Pancreas (tissue), 10 donors: Measurements from ENCODE around the gene BANP. TPM values are rescaled to one million over a fixed set of nuclear protein-coding genes. Genes with fewer than 3 reads are reported as not detected.

Experiments
- ATAC-seq, 4 donors: fragments of 200-7000 bp; cut with Tn5 transposase; one replicate each; pipeline versions ENCODE4 v1.8.0 to v1.9.1; 2020; ENCODE audit warnings: mild to moderate bottlenecking in 4 of 4, moderate library complexity in 4 of 4
- DNase-seq, 6 donors: peaks; one replicate each; pipeline ENCODE4 v3.0.0-alpha.2; 2020
- FAIRE-seq: peaks from 2 replicates; lab custom pipeline; 2012; peaks lifted over from hg19 to GRCh38; lab: Jason Lieb, UNC
- H3K27ac ChIP-seq, 4 donors: fragments of 200-600 bp; sonication (generic); 1 replicate in 3 of 4; 2 replicates in 1 of 4; pipeline versions ENCODE4 v1.5.0 to v1.8.0; 2020
- H3K27me3 ChIP-seq, 4 donors: fragments of 200-600 bp; one replicate each; pipeline ENCODE4 v1.8.0; 2021
- H3K36me3 ChIP-seq, 3 donors: fragments of 200-600 bp; sonication (generic) in 1 of 3; one replicate each; pipeline versions ENCODE4 v1.5.0 to v1.8.0; 2020 to 2021
- H3K4me1 ChIP-seq, 3 donors: fragments of 200-600 bp; one replicate each; pipeline ENCODE4 v1.8.0; 2021
- H3K4me3 ChIP-seq, 4 donors: fragments of 200-600 bp; sonication (generic) in 2 of 4; one replicate each; pipeline versions ENCODE4 v1.5.0 to v1.8.0; 2020 to 2021
- H3K9me3 ChIP-seq, 4 donors: fragments of 200-600 bp; one replicate each; pipeline ENCODE4 v1.8.0; 2021
- WGBS, 2 donors: extraction: QIAGEN DNeasy Blood & Tissue Kit; methylation state at CpG; one replicate each; pipeline ENCODE4 v1.1.7; 2013; 5-methylcytosine and 5-hydroxymethylcytosine counted together
- intact Hi-C, 3 donors: fragments of 100-400 bp; cut with DNase I; formaldehyde crosslinking; loops; one replicate each; pipeline versions ENCODE4 v1.11.1 to v1.14.2; 2022
- polyA plus RNA-seq, 2 donors: library from polyadenylated mRNA; stranded (reverse); fragments of 200-250 nt; gene quantifications; one replicate each; pipeline ENCODE4 v1.2.3, GENCODE V29; 2013
- total RNA-seq, 6 donors: library from RNA; stranded (reverse); fragmentation: NEBNext Ultra II Directional in 4 of 6; extraction: Animal tissue kit (Norgen Biotek cat#: 25700) in 4 of 6; gene quantifications; one replicate each; pipeline versions ENCODE4 v1.2.1 to v1.2.4, GENCODE V29; 2021 to 2023
- TF ChIP-seq, protein P1 (sequence below), 4 donors: fragments of 200-600 bp; sonication (generic) in 3 of 4; IDR thresholded peaks; one replicate each; pipeline versions ENCODE4 v1.5.0 to v1.8.0; 2021; ENCODE audit warnings: antibody characterized with exemption in 4 of 4
- donor health status: healthy with polysubstance abuse.
- donor health status: DM: no; HTN: no; CAD: no; lungs with moderate emphysema.
- donor health status: DM: no; HTN: no; CAD: no.
- donor health status: control.
- donor health status: control.
- donor health status: Bipolar disorder and iron deficiency.
- donor health status: DM: yes; HTN: yes; CAD: no.
- donor health status: DM: no; HTN: no; CAD: no.
- donor health status: DM: no; HTN: no; CAD: no.
- donor health status: DM: yes; HTN: yes; CAD: no.

The BANP gene
- total and polyA plus RNA-seq, 8 donors = 6.1 to 17.8 (median 13.4) TPM

DNA sequence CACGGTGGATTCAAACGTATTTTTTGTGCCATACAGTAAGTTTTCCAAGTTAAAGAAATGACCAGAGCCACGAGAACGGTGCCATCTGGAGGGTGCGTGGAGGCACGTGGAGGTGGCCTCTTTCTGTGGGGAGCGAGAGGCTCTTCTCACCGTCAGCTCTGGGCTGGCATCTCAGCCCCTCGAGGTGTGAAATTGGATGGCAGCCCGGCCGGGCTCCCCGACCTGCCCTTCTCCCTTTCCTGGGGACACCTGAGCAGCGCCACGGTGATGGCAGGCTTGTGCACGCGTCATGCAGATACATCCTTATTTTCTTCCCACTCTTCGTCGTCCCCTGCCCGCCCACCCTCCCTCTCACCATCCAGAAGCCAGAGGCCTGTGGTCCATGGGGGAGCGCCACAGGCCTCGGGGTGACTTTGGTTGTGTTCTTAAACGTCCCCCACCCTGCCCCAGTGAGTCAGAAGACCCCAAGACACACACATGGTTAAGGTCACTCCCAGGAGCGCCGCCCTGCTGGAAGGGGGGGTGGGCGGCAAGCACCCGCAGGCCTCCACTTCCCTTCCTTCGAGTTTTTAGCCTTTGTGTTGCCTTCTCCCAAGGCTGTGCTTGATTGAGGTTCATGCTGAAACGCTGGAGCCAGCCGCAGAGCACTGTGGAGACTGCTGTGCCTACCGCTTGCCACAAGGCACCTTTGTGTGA is 109.4 kb downstream of the BANP start:
- intact Hi-C loops = no loop called here
- Histone ChIP-seq H3K27me3 (no peaks in the 10 kb centered on the region), H3K36me3 (no peaks in the 10 kb centered on the region), H3K9me3 (no peaks in the 10 kb centered on the region), H3K27ac (no peak overlapping the region), H3K4me1 (no peaks in the 10 kb centered on the region), H3K4me3 (no peak overlapping the region)
- TF ChIP-seq, protein P1, sequence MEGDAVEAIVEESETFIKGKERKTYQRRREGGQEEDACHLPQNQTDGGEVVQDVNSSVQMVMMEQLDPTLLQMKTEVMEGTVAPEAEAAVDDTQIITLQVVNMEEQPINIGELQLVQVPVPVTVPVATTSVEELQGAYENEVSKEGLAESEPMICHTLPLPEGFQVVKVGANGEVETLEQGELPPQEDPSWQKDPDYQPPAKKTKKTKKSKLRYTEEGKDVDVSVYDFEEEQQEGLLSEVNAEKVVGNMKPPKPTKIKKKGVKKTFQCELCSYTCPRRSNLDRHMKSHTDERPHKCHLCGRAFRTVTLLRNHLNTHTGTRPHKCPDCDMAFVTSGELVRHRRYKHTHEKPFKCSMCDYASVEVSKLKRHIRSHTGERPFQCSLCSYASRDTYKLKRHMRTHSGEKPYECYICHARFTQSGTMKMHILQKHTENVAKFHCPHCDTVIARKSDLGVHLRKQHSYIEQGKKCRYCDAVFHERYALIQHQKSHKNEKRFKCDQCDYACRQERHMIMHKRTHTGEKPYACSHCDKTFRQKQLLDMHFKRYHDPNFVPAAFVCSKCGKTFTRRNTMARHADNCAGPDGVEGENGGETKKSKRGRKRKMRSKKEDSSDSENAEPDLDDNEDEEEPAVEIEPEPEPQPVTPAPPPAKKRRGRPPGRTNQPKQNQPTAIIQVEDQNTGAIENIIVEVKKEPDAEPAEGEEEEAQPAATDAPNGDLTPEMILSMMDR (IDR thresholded peaks at IDR 0.05) = no peak
- no peak for DNase-seq
- no peak for ATAC-seq
- no peak for FAIRE-seq
- WGBS, 2 donors = 95% methylated on average over 30 of the region's 30 CpGs

DNA sequence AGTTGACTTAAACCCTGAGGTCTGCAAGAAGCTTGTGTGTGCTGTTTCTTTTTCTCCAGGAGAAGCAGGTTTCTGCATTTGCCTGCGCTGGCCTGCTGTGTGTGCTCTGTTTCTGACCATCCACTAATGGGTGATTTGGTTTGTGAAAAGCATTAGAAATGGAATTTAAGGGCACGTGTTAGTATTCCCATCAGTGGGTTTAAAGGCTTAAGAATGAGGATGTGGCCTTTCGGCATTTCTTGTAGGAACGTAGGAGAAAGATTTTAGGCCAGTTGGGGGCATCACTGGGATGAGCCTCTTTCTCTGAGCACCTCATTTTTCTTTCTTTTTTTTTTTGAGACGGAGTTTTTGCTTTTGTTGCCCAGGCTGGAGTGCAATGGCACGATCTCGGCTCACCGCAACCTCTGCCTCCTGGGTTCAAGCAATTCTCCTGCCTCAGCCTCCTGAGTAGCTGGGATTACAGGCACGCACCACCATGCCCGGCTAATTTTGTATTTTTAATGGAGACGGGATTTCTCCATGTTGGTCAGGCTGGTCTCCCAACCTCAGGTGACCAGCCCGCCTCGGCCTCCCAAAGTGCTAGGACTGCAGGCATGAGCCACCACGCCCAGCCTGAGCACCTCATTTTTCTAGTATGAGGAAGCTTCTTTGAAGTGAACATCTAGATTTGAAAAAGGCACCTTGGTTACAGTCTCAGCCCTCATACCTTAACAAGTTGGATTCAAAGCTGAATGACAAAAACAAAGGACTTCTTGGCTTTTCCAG is 110.3 kb downstream of the BANP start:
- H3K9me3 ChIP-seq = no peaks in the 10 kb centered on the region
- ATAC-seq = no peak
- intact Hi-C loops = no loop called here
- H3K4me3 ChIP-seq = no peak overlapping the region
- H3K4me1 ChIP-seq = no peaks in the 10 kb centered on the region
- DNase-seq = no peak
- TF ChIP-seq, protein P1 (IDR thresholded peaks at IDR 0.05) = no peak
- WGBS, 2 donors = 91 to 93% methylated on average over 14 of the region's 14 CpGs
- no peak overlapping the region for H3K27ac ChIP-seq
- no peaks in the 10 kb centered on the region for H3K27me3 ChIP-seq
- no peak for FAIRE-seq
- no peaks in the 10 kb centered on the region for H3K36me3 ChIP-seq

DNA sequence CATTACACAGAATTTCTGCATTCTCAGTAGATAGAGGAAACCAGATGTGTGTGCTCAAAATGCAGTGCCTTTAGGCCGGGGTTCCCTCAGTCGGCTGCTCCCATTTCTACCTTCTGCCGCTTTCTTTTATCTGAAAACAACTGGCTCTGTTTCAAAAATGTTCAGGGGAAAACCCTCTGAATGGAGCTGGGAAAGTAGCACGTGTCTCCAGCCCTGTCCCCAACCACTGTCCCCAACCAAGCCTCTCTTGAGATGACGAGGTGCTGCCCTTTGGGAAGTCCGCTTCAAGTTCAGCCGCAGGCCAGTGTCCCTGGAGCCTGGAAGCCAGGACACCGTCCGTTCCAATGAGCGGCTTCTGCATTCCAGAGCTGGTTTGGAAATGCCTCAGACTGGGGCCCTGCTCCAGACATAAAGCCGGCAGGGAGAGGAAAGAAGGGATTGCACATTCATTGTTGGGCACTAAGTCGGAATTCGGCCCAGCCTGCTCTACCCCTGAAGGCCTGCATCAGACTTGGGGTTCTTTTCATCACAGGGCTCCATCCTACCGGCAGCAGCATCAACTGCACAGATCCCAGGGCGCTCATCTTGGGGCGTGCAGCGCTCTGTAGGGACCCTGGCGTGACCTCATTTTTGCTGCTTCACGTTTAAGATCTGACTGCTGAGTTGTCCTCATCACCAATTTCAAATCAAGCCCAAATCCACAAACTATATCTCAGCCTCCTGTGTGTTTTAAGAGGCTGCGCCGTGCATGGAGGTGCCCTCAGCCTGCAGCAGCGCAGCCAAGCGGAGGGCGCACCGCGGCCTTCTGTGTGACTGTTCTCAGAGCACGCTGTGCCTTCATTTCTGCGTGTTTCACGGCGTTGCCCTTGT is 111.3 kb downstream of the BANP start:
- intact Hi-C loops = no loop called here
- DNase-seq (peak in 1 of 6 donors; percentile 27), ATAC-seq (peak; percentile 31 to 69 (median 48)), FAIRE-seq (no peak)
- TF ChIP-seq, protein P1 (IDR thresholded peaks at IDR 0.05) = no peak
- no peaks in the 10 kb centered on the region for H3K36me3 ChIP-seq
- H3K27me3 ChIP-seq = no peaks in the 10 kb centered on the region
- H3K4me1 ChIP-seq = no peaks in the 10 kb centered on the region
- WGBS, 2 donors = 73 to 77% methylated on average over 30 of the region's 30 CpGs
- no peak overlapping the region for H3K4me3 ChIP-seq
- no peaks in the 10 kb centered on the region for H3K9me3 ChIP-seq
- H3K27ac ChIP-seq = no peak overlapping the region

DNA sequence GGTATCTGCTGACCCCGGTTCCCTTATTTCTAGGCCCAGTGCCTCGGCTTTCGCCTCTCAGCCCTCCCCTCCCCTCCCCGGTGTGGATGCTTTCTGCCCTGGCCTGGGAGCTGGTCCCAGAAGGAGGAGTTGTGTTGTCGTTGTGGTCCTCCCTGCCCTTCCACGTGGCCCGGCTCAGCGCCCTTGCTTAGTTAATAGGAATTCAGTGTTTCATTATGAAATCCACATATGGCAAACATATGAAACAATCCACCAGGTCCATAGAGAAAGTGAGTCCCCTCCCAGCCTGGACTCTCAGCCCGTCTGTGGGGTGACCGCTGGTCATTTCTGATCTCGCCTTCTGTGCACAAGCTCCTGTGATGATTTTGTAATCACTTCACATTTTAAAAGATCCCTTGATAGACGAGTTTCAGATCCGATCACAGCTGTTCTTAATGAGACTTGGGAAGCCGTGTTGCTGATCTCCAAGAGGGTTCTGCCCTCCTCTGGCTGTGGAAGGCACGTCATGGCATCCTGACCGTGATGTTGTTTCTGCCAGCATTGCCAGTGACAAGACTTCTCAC is 112.1 kb downstream of the BANP start:
- 90 to 92% methylated on average over 16 of the region's 16 CpGs for whole genome bisulfite sequencing, 2 donors
- ATAC-seq = peak in 2 of 4 donors; percentile 34 to 35
- Histone ChIP-seq H3K27me3 (no peaks in the 10 kb centered on the region), H3K27ac (no peak overlapping the region), H3K4me1 (no peaks in the 10 kb centered on the region), H3K9me3 (no peaks in the 10 kb centered on the region), H3K36me3 (no peaks in the 10 kb centered on the region), H3K4me3 (no peak overlapping the region)
- TF ChIP-seq, protein P1 (IDR thresholded peaks at IDR 0.05) = no peak
- intact Hi-C loops = no loop called here
- FAIRE-seq = no peak
- peak in 2 of 6 donors; percentile 35 to 47 for DNase-seq
